Fibroblast of lung (primary cell): ENCODE data around the gene TNFRSF1A. TPM values are rescaled to one million over a fixed set of nuclear protein-coding genes. Genes with fewer than 3 reads are reported as not detected.

Experiments used
- DNase-seq, 2 donors: peaks; one replicate each; pipeline versions ENCODE4 v3.0.0 to v3.0.0-alpha.2; 2010; ENCODE audit warnings: low read depth in 2 of 2
- H2AFZ ChIP-seq: 2 replicates; pipeline ENCODE4 v1.5.1; 2012; ENCODE audit warnings: low read length, control low read depth, inconsistent platforms
- H3K27ac ChIP-seq: 2 replicates; pipeline ENCODE4 v1.5.1; 2011; ENCODE audit warnings: low read length, control low read depth; ENCODE audit not compliant: insufficient read depth
- H3K27me3 ChIP-seq: 2 replicates; pipeline ENCODE4 v1.5.1; 2011; ENCODE audit warnings: mild to moderate bottlenecking, low read length; ENCODE audit not compliant: control insufficient read depth, insufficient read depth
- H3K36me3 ChIP-seq: 2 replicates; pipeline ENCODE4 v1.5.1; 2011; ENCODE audit warnings: low read length; ENCODE audit not compliant: control insufficient read depth, insufficient read depth
- H3K4me1 ChIP-seq: 2 replicates; pipeline ENCODE4 v1.5.1; 2011; ENCODE audit warnings: low read length; ENCODE audit not compliant: control insufficient read depth, insufficient read depth; ENCODE audit errors: extremely low read depth
- H3K4me2 ChIP-seq: 2 replicates; pipeline ENCODE4 v1.5.1; 2011; ENCODE audit warnings: low read length, control low read depth; ENCODE audit not compliant: insufficient read depth; ENCODE audit errors: extremely low read depth
- H3K4me3 ChIP-seq, 4 experiments: fragments of 200-600 bp in 1 of 4; sonication (generic) in 1 of 4; replicated peaks in 1 of 4; 2 replicates each; pipeline ENCODE4 v1.5.1; 2011 to 2016; ENCODE audit warnings: low read length in 4 of 4, low read depth in 3 of 4, mild to moderate bottlenecking in 3 of 4, control low read depth in 2 of 4, inconsistent platforms in 1 of 4, mixed read lengths in 1 of 4; ENCODE audit not compliant: insufficient read depth in 1 of 4; ENCODE audit errors: control extremely low read depth in 1 of 4
- H3K79me2 ChIP-seq: 2 replicates; pipeline ENCODE4 v1.5.1; 2012; ENCODE audit warnings: mild to moderate bottlenecking, low read length, inconsistent platforms; ENCODE audit not compliant: control insufficient read depth, insufficient read depth
- H3K9ac ChIP-seq: 2 replicates; pipeline ENCODE4 v1.5.1; 2011; ENCODE audit warnings: mild to moderate bottlenecking, low read length, control low read depth; ENCODE audit not compliant: insufficient read depth
- H3K9me3 ChIP-seq: 2 replicates; pipeline ENCODE4 v1.5.1; 2012; ENCODE audit warnings: low read depth, low read length; ENCODE audit not compliant: control insufficient read depth, insufficient read depth
- H4K20me1 ChIP-seq: 2 replicates; pipeline ENCODE4 v1.5.1; 2011; ENCODE audit warnings: low read length; ENCODE audit not compliant: control insufficient read depth, insufficient read depth; ENCODE audit errors: extremely low read depth
- CTCF ChIP-seq, 2 donors: IDR thresholded peaks in 1 of 2; conservative IDR thresholded peaks in 1 of 2; 1 replicate in 1 of 2; 2 replicates in 1 of 2; pipeline ENCODE4 v1.5.1; 2011 to 2012; ENCODE audit warnings: low read length in 2 of 2, control low read depth in 1 of 2, inconsistent platforms in 1 of 2, low read depth in 1 of 2, mild to moderate bottlenecking in 1 of 2
- EZH2 ChIP-seq: IDR thresholded peaks from 2 replicates; pipeline ENCODE4 v1.5.1; 2012; ENCODE audit warnings: low read length, control low read depth, mild to moderate bottlenecking; ENCODE audit errors: missing control alignments
- polyA plus RNA-seq, 2 donors: library from polyadenylated mRNA; depleted of rRNA in 1 of 2; stranded (reverse) in 1 of 2; unstranded in 1 of 2; fragments of >200 nt; gene quantifications; 2 replicates each; pipeline ENCODE4 v1.2.1, GENCODE V29; 2011 to 2012; ENCODE audit warnings: missing spikeins in 1 of 2
- total RNA-seq: library from RNA; depleted of rRNA; stranded (reverse); fragments of >200 nt; gene quantifications from 2 replicates; pipeline ENCODE4 v1.2.1, GENCODE V29; 2014

Gene TNFRSF1A
- total and polyA plus RNA-seq, 2 donors (not counting 1 experiment from before 2014, with no cell fraction given) = 157 to 257 TPM

DNA sequence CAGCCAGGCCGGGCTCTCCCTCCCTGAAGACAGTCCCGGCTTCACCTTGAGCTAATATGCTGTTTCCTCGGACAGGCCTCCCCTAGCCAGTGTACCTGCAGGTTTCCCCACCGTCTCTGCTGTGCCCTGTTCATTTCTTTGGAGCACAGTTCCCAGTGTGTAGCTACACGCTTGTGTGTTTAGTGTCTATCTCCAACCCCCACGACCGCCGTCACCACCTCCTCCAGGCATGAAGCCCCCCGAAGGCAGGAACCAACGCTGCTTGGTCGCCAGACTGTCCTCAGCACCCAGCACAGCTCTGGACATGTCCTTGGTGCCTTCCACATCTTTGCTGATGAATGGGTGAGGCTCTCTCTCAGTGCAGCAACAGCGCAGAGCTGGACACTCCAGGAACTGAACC lies 57.6 kb downstream of the TNFRSF1A start:
- Histone ChIP-seq H3K27ac (no peak overlapping the region), H3K9ac (no peak overlapping the region), H3K4me3 (no peak overlapping the region), H3K4me1 (peaks cover 35% of the 10 kb centered on the region), H3K4me2 (no peak overlapping the region), H2AFZ (no peak overlapping the region), H3K36me3 (no peaks in the 10 kb centered on the region), H3K27me3 (no peaks in the 10 kb centered on the region), H4K20me1 (no peaks in the 10 kb centered on the region), H3K9me3 (no peaks in the 10 kb centered on the region), H3K79me2 (no peaks in the 10 kb centered on the region)
- no peak for TF ChIP-seq CTCF (conservative IDR thresholded peaks at IDR 0.05 in 1 of 2, IDR thresholded peaks at IDR 0.05 in 1 of 2; ENCODE audit: low read depth in 1 of 2, low read length in 2 of 2)
- TF ChIP-seq EZH2 = no peak
- no peak for DNase-seq

GRCh38 chr12:6282453-6282840 lies 59.4 kb downstream of the TNFRSF1A start:
- Histone ChIP-seq H3K79me2 (no peaks in the 10 kb centered on the region), H3K27ac (no peak overlapping the region), H2AFZ (no peak overlapping the region), H3K4me3 (no peak overlapping the region), H3K9ac (no peak overlapping the region), H4K20me1 (no peaks in the 10 kb centered on the region), H3K4me2 (no peak overlapping the region), H3K9me3 (no peaks in the 10 kb centered on the region), H3K36me3 (no peaks in the 10 kb centered on the region), H3K4me1 (peaks cover 39% of the 10 kb centered on the region), H3K27me3 (no peaks in the 10 kb centered on the region)
- no peak for DNase-seq
- no peak for TF ChIP-seq CTCF (conservative IDR thresholded peaks at IDR 0.05 in 1 of 2, IDR thresholded peaks at IDR 0.05 in 1 of 2; ENCODE audit: low read depth in 1 of 2, low read length in 2 of 2)

DNA sequence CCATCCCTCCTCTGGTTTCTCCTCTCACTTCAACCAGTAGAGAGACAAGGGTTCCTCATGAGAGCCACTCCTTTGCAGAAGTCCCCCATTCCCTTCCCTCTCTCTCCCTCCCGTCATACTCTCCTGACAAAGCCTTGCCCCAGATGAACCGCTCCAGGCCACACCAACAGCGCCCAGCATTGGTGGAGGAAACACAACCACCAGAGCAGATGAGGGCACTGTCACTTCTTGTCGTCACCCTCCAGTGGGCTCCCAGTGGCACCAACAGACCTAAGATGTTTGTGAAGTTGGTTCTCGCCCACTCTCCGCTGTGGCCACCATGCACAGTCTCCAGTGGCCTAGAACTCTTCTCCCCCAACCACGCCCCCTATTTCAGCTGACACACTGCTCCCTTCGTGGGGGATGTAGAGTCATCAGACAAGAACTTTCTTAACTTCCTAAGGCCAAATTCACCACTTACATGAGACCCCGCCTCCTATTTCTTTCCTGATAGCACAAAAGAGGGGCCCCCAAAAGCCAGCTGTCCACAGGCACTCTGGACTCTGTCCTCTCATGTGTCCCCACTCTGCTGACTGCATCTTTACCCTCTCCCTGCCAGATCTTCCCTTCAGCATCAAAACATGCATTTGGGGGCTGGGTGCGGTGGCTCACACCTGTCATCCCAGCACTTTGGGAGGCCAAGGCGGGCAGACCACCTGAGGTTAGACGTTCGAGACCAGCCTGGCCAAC lies 60.6 kb downstream of the TNFRSF1A start:
- Histone ChIP-seq H3K9ac (no peak overlapping the region), H2AFZ (no peak overlapping the region), H3K36me3 (no peaks in the 10 kb centered on the region), H3K4me1 (peaks cover 36% of the 10 kb centered on the region), H3K79me2 (no peaks in the 10 kb centered on the region), H3K9me3 (no peaks in the 10 kb centered on the region), H3K27me3 (no peaks in the 10 kb centered on the region), H3K4me3 (no peak overlapping the region), H3K27ac (peak overlapping the region; percentile 49), H4K20me1 (no peaks in the 10 kb centered on the region), H3K4me2 (no peak overlapping the region)
- TF ChIP-seq EZH2 = no peak
- peak in 1 of 2 donors; percentile 47 for DNase-seq
